Measurements from ENCODE around the gene UQCRQ. TPM values are rescaled to one million over a fixed set of nuclear protein-coding genes. Genes with fewer than 3 reads are reported as not detected.

The UQCRQ gene
- total RNA-seq, 4 donors from 2014 or later = 160 to 232 (median 193) TPM

- intact Hi-C loops (cut with DNase I) = no loop called here
- 36 to 44% methylated on average over 8 of the region's 8 CpGs for WGBS, 2 donors
- Histone ChIP-seq H3K36me3 (no peaks in the 10 kb centered on the region), H3K27ac (peak overlapping the region; percentile 79 to 87 (median 80)), H3K4me1 (peaks cover 16 to 32% (median 22%) of the 10 kb centered on the region in 3 donors), H3K27me3 (no peaks in the 10 kb centered on the region), H3K9me3 (no peaks in the 10 kb centered on the region), H3K4me3 (no peak overlapping the region)
- DNase-seq = no peak
- no peak for TF ChIP-seq POLR2A (IDR thresholded peaks at IDR 0.05)
- no peak for TF ChIP-seq CTCF (IDR thresholded peaks at IDR 0.05)
These were observed 26.8 kb upstream of the UQCRQ start for GRCh38 chr5:132839426-132840301.

GRCh38 chr5:132840313-132840712, 26.1 kb upstream of the UQCRQ start:
- H3K4me1 ChIP-seq = peaks cover 16 to 32% (median 22%) of the 10 kb centered on the region in 3 donors
- 54 to 56% methylated on average over 3 of the region's 3 CpGs for WGBS, 2 donors
- no peak overlapping the region for H3K4me3 ChIP-seq
- intact Hi-C loops (cut with DNase I) = no loop called here
- DNase-seq = no peak
- H3K27me3 ChIP-seq = no peaks in the 10 kb centered on the region
- TF ChIP-seq POLR2A (IDR thresholded peaks at IDR 0.05) (no peak), CTCF (IDR thresholded peaks at IDR 0.05) (no peak)
- no peaks in the 10 kb centered on the region for H3K36me3 ChIP-seq
- peak overlapping the region; percentile 79 to 87 (median 80) for H3K27ac ChIP-seq
- no peaks in the 10 kb centered on the region for H3K9me3 ChIP-seq

- H3K9me3 ChIP-seq = no peaks in the 10 kb centered on the region
- no peaks in the 10 kb centered on the region for H3K27me3 ChIP-seq
- DNase-seq = no peak
- no peaks in the 10 kb centered on the region for H3K36me3 ChIP-seq
- intact Hi-C loops (cut with DNase I) = no loop called here
- WGBS, 2 donors = 64 to 80% methylated on average over 1 of the region's 1 CpG
- peak overlapping the region; percentile 79 to 87 (median 80) for H3K27ac ChIP-seq
- TF ChIP-seq POLR2A (IDR thresholded peaks at IDR 0.05) = no peak
- no peak for TF ChIP-seq CTCF (IDR thresholded peaks at IDR 0.05)
- peaks cover 16 to 32% (median 22%) of the 10 kb centered on the region in 3 donors for H3K4me1 ChIP-seq
- no peak overlapping the region for H3K4me3 ChIP-seq
These were observed 25.5 kb upstream of the UQCRQ start for GRCh38 chr5:132840896-132841295.

GRCh38 chr5:132841305-132841704, 25.1 kb upstream of the UQCRQ start:
- no peaks in the 10 kb centered on the region for H3K9me3 ChIP-seq
- H3K4me3 ChIP-seq = no peak overlapping the region
- H3K36me3 ChIP-seq = no peaks in the 10 kb centered on the region
- TF ChIP-seq POLR2A (IDR thresholded peaks at IDR 0.05) (no peak), CTCF (IDR thresholded peaks at IDR 0.05) (no peak)
- 31 to 37% methylated on average over 4 of the region's 4 CpGs for WGBS, 2 donors
- peaks cover 16 to 32% (median 22%) of the 10 kb centered on the region in 3 donors for H3K4me1 ChIP-seq
- H3K27ac ChIP-seq = peak overlapping the region in 3 of 4 donors; percentile 79 to 87 (median 80)
- intact Hi-C loops (cut with DNase I) = no loop called here
- no peaks in the 10 kb centered on the region for H3K27me3 ChIP-seq
- no peak for DNase-seq

- H3K9me3 ChIP-seq = no peaks in the 10 kb centered on the region
- 91 to 92% methylated on average over 8 of the region's 8 CpGs for WGBS, 2 donors
- no peak for DNase-seq
These were observed 18.2 kb upstream of the UQCRQ start for GRCh38 chr5:132848270-132848669.

More at GRCh38 chr5:132848270-132848669, 18.2 kb upstream of the UQCRQ start:
- Histone ChIP-seq H3K27ac (no peak overlapping the region), H3K36me3 (no peaks in the 10 kb centered on the region), H3K27me3 (no peaks in the 10 kb centered on the region), H3K4me3 (no peak overlapping the region), H3K4me1 (no peaks in the 10 kb centered on the region)
- TF ChIP-seq CTCF (IDR thresholded peaks at IDR 0.05) (no peak), POLR2A (IDR thresholded peaks at IDR 0.05) (no peak)
- intact Hi-C loops (cut with DNase I) = no loop called here

Data from esophagus squamous epithelium (tissue), 5 donors.